ENCODE data around the gene DNAL1.

The DNAL1 gene

GRCh38 chr14:73741386-73741875, 96.6 kb downstream of the DNAL1 start:
- TF ChIP-seq, protein P1, sequence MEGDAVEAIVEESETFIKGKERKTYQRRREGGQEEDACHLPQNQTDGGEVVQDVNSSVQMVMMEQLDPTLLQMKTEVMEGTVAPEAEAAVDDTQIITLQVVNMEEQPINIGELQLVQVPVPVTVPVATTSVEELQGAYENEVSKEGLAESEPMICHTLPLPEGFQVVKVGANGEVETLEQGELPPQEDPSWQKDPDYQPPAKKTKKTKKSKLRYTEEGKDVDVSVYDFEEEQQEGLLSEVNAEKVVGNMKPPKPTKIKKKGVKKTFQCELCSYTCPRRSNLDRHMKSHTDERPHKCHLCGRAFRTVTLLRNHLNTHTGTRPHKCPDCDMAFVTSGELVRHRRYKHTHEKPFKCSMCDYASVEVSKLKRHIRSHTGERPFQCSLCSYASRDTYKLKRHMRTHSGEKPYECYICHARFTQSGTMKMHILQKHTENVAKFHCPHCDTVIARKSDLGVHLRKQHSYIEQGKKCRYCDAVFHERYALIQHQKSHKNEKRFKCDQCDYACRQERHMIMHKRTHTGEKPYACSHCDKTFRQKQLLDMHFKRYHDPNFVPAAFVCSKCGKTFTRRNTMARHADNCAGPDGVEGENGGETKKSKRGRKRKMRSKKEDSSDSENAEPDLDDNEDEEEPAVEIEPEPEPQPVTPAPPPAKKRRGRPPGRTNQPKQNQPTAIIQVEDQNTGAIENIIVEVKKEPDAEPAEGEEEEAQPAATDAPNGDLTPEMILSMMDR (IDR thresholded peaks at IDR 0.05; ENCODE audit: control insufficient read depth, insufficient read depth, low read depth, low read length, missing control alignments), result no peak
- H3K4me3 ChIP-seq (ENCODE audit: control insufficient read depth, low read depth, low read length), result no peak overlapping the region
- DNase-seq (ENCODE audit: low read depth), result no peak

DNA sequence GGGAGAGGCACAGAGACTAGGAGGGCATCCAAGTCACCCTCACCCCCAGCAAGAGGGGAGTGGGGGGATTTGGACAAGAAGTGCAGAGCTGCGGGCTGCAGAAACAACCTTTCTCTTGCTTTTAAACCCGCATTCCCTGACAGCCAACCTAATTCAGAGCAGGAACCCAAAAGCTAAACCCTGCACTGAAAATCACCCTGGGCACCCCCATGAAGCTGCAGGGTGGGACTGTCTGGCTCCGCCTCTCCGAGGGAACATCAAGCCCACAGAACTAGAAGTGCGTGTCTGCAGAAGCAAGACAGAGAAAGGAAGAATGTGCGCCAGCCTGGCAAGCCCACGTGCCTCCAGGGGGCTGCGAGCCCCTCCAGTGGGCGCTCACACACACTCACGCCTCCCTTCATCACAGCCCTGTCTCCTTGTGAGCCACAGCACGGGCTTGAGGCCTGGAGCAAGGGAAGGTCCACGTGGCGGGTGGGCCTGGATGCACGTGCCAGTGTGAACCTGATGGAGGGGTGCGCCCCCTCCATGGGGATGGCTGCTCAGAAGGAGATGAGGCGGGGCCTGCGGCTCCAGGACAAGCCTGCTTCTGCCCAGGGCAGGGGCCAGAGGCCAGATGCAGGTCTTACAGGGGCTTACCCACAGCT, 97.2 kb downstream of the DNAL1 start:
- DNase-seq (ENCODE audit: low read depth), result no peak
- no peak overlapping the region for H3K4me3 ChIP-seq (ENCODE audit: control insufficient read depth, low read depth, low read length)
- TF ChIP-seq, protein P1 (IDR thresholded peaks at IDR 0.05; ENCODE audit: control insufficient read depth, insufficient read depth, low read depth, low read length, missing control alignments), result no peak

- H3K4me3 ChIP-seq (ENCODE audit: control insufficient read depth, low read depth, low read length), result no peak overlapping the region
- TF ChIP-seq, protein P1 (IDR thresholded peaks at IDR 0.05; ENCODE audit: control insufficient read depth, insufficient read depth, low read depth, low read length, missing control alignments), result no peak
- DNase-seq (ENCODE audit: low read depth), result no peak
Measured at GRCh38 chr14:73742520-73743238, 97.9 kb downstream of the DNAL1 start.

GRCh38 chr14:73743431-73743931, 98.7 kb downstream of the DNAL1 start:
- TF ChIP-seq, protein P1 (IDR thresholded peaks at IDR 0.05; ENCODE audit: control insufficient read depth, insufficient read depth, low read depth, low read length, missing control alignments), result no peak
- DNase-seq (ENCODE audit: low read depth), result no peak
- no peak overlapping the region for H3K4me3 ChIP-seq (ENCODE audit: control insufficient read depth, low read depth, low read length)

DNA sequence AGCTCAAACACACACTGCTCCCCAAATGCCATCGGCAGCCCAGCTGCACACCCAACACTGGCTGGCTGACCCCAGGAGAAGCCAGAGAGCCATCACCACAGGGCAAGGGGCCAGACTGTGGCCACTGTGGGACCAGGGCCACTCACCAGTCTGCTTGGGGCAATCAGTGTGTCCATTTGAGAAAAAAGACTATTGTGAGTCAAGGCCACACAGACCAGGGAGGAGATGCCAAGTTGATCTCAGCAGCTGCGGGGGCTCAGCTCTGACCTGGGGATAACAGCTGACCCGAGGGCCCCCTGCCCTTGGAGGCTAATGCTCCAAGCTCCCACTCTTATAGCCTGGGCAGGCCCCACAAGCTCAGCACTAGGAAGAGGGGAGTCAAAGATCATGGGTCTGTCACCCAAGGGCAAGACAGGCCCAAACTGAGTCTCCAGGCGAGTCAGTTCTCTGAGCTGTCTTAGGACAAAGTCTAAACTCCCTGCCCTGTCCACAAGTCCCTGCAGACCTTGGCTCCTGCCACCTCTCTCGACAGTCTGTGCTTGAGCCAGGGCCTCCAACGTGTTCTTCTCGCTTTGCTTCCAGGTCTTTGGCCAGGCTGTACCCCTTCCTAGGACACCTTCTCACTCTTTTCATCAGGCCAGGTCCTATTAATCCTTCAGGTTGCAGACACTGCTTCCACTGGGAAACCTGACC, 99.5 kb downstream of the DNAL1 start:
- no peak for DNase-seq (ENCODE audit: low read depth)
- no peak overlapping the region for H3K4me3 ChIP-seq (ENCODE audit: control insufficient read depth, low read depth, low read length)
- TF ChIP-seq, protein P1 (IDR thresholded peaks at IDR 0.05; ENCODE audit: control insufficient read depth, insufficient read depth, low read depth, low read length, missing control alignments), result no peak

DNA sequence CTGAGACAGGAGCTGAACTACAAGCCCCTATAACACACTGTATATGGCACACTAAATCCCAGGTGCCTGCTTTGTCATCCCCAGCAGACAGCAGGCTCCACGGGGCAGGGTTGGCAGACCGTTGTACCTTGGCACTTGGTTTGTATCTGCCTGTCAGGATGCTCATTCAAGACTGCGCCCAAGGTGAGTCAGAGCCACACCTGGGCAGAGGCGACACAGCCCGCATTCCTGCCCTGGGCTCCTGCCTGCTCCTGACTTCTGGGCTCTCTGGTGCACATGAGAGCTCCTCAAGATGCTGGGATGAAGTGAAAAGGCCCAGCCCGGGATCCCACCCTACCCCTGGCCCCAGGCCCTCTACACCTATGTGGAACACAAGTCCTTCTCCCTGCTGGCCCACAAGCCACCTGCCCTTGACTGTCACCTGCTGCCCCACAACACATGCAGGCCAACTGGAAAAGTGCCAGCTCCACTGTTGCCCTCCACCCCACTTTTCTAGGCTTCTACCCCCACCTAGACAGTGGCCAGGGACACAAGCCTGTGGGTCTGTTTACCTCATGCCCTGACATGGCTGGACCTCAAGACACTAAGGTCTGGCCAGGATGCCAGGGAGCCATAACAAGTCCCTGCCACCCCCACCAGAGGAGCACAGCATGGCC, 100.2 kb downstream of the DNAL1 start:
- TF ChIP-seq, protein P1 (IDR thresholded peaks at IDR 0.05; ENCODE audit: control insufficient read depth, insufficient read depth, low read depth, low read length, missing control alignments), result no peak
- H3K4me3 ChIP-seq (ENCODE audit: control insufficient read depth, low read depth, low read length), result no peak overlapping the region
- no peak for DNase-seq (ENCODE audit: low read depth)

All from AG09309 (cell line).